GM20000 (cell line): ENCODE results near the gene ANKRD11.

Source experiments
- DNase-seq: peaks from one replicate; pipeline ENCODE4 v3.0.0; 2012; ENCODE audit warnings: low spot score
- TF ChIP-seq, protein P1 (sequence below): IDR thresholded peaks from 2 replicates; pipeline ENCODE4 v1.5.1; 2012; ENCODE audit warnings: mild to moderate bottlenecking, control low read depth; ENCODE audit errors: extremely low read depth, missing control alignments

The ANKRD11 gene

DNA sequence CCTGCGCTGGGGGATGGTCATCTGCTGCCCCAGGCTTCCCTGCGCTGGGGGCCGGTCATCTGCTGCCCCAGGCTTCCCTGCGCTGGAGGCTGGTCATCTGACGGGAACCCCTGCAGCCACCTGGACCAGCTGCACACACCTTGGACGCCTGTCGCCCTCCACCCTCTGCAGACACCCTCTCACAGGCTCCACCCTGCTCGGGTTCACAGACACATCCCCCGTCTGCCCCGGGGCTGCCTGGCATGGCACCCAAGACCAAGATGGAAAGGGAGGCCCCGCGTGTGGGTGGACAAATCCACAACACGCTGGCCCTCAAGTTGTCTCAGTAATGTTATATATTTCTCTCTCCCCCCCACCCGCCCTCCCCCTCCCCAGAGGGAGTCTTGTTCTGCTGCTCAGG, 89.6 kb downstream of the ANKRD11 start:
- DNase-seq = no peak
- TF ChIP-seq, protein P1, sequence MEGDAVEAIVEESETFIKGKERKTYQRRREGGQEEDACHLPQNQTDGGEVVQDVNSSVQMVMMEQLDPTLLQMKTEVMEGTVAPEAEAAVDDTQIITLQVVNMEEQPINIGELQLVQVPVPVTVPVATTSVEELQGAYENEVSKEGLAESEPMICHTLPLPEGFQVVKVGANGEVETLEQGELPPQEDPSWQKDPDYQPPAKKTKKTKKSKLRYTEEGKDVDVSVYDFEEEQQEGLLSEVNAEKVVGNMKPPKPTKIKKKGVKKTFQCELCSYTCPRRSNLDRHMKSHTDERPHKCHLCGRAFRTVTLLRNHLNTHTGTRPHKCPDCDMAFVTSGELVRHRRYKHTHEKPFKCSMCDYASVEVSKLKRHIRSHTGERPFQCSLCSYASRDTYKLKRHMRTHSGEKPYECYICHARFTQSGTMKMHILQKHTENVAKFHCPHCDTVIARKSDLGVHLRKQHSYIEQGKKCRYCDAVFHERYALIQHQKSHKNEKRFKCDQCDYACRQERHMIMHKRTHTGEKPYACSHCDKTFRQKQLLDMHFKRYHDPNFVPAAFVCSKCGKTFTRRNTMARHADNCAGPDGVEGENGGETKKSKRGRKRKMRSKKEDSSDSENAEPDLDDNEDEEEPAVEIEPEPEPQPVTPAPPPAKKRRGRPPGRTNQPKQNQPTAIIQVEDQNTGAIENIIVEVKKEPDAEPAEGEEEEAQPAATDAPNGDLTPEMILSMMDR = no peak

DNA sequence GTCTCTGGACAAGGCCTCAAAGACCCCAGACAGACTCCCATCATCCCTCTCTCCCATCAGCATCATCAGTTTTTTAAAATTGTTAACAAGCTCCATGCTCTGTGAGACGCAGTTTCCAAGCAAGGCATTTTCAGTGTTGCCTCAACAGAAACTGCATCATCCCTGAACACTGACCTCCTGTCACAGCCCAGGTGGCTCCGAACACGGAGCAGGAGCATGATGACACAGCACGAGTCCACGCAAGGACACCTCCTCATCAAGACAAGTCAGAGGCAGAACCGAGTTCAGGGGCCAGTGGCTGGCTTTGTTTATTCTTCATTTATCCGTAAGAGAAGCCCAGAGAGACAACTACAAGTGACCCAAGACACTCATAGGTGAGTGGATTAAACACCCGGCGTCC, 91.4 kb downstream of the ANKRD11 start:
- DNase-seq = no peak
- TF ChIP-seq, protein P1 = no peak

DNA sequence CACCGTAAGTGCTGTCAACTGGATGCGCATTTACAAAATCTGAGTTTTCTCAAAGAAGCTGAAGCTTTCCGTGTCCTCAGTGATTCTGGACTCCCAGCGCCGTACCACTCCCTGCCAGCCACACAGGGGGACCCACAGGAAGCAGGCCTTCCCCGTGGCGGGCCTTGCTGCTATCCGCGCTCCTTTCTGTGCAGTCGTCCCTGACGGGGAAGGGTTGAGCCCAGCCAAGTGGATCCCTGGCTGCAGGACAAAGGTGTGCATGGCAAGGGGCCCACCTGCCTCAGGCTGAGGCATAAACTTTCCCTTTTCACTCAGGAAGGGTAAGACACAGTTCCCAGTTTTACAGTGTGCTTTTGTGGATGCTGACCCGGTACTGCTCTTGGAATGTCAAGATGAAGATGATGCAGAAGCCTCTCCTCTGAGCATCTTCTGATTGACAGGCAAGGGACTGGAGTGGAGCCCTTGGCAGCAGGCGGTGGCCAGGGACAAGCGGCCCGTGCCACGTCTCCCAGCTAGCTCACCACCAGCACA, 93.0 kb downstream of the ANKRD11 start:
- TF ChIP-seq, protein P1 = no peak

DNA sequence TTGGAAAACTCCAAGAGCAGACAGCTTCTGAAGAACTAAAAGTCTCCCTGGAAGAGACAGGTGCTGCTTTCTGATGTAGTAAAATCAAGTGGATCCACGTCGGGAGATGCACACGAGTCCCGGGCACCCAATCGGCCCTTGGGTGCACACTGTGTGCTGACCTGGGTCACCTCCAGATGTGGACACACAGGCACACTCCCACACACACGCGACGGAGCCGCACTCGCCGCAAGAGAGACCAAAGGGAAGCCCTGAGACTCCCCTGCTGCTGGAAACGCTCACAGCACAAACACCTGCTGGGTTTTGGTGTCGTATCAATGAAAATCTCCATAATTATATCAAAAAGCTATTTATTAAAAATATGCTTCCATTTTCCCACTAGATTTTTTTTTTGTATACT, 94.2 kb downstream of the ANKRD11 start:
- TF ChIP-seq, protein P1 = no peak
- no peak for DNase-seq

More for the DNA sequence above, 93.0 kb downstream of the ANKRD11 start:
- DNase-seq = no peak

DNA sequence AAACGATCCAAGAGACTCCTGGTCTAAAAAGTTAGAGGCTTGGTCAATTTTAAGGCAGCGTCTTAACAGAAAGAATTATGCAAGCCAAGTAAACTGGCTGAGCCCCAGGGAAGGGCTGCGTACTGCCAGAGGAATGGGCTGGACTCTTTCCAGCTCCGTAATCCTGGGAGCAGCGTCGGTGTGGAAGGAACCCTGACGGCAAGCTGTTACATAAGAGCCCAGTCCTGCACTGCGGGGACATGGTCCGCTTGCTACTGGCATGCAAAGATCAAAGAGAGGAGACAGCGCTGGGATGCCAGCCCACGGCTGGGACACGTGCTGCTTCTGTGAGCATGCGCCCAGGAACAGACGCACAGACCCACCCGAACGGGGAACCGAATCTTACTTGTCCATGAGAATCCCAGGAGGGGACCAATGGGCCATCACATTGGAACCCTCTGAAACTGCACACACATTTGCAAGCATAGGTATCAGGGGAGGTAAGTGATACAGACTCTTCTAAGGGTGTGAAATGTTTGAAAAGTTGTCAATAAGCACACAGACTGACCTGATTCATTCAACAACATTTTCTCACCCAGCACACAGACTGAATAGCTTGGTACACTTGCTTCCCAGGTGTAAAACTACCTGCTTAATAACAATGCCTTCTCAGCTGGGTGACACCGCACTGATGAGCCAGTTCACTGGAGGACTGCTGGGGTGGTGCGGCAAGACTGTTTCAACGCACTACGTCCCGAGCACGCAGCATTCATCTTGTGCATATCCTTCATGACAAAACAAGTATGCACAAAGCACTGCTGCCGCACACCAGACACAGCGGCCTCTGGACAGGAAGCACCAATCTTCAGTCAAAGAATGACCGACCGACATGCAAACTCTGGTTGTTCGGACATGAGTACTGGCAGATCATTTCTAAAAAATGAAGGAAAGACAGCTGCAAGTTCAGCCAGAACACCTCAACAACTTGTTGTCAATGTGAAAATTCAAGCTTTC, 94.9 kb downstream of the ANKRD11 start:
- no peak for DNase-seq
- TF ChIP-seq, protein P1 = no peak

DNA sequence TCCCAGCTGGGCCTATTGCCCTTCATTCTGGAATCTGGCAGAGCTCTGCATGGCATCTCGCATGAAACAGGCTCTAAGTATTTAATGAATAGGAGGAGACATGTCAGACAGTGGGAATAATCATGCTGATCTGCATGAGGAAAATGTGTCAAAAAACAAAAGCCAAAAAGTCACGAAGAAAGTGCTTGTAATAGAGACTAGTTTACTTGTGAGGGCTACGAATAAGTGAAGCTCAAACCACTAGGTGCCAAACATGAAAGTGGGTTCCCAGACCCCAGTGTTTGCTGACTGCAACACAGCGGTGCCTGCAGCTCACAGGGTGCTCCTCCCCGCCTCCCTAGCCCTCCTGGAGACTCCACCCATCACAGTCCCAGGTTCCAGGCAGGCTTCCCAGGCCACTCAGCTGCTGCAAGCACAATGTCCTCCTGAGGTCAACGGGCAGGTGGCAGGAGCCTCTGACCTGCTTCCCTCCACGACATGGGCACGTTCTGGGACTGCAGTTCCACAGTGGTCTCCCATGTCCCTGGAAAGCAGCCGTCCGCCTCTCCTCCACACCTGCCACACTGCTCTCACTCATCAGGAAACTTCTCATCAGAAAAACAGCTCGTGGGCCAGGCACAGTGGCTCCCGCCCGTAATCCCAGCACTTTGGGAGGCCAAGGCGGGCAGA, 96.5 kb downstream of the ANKRD11 start:
- no peak for DNase-seq
- TF ChIP-seq, protein P1 = no peak
